ENCODE measurements around the gene MAPK9. TPM values are rescaled to one million over a fixed set of nuclear protein-coding genes. Genes with fewer than 3 reads are reported as not detected.

The MAPK9 gene
- total RNA-seq, 2 experiments from 2014 or later: 21.2 to 21.7 TPM

- H3K27me3 ChIP-seq (ENCODE audit: control insufficient read depth in 1 of 2, insufficient read depth in 2 of 2, low read length in 2 of 2): no peaks in the 10 kb centered on the region
- ATAC-seq (ENCODE audit: poor library complexity) (no peak), DNase-seq (no peak)
- H3K27me3 Mint-ChIP-seq: peaks cover 4% of the 10 kb centered on the region
- POLR2A ChIA-PET: no interaction called here
- no peaks in the 10 kb centered on the region for H3K4me1 ChIP-seq (ENCODE audit: insufficient read depth, low read length)
- no peaks in the 10 kb centered on the region for H3K9me3 ChIP-seq (ENCODE audit: control insufficient read depth in 1 of 2, insufficient read depth in 1 of 2, low read length in 2 of 2)
- H3K27ac ChIP-seq (ENCODE audit: low read depth in 1 of 2, low read length in 2 of 2): no peak overlapping the region
- H3K36me3 ChIP-seq (ENCODE audit: insufficient read depth, low read length): no peaks in the 10 kb centered on the region
- no peaks in the 10 kb centered on the region for H3K9me3 Mint-ChIP-seq
- TF ChIP-seq CTCF (IDR thresholded peaks at IDR 0.05): no peak
- H3K4me3 ChIP-seq (ENCODE audit: low read length): no peak overlapping the region
- no peaks in the 10 kb centered on the region for H3K4me1 Mint-ChIP-seq (ENCODE audit: low read depth)
- H3K4me3 Mint-ChIP-seq: no peak overlapping the region
- CTCF ChIA-PET: interaction anchor here (1.7 kb wide), 1 partner anchor 12 kb away, joined by 7 read pairs; no protein-coding TSS in a partner anchor
- intact Hi-C loops (cut with DNase I, micrococcal nuclease): no loop called here
- no peak overlapping the region for H3K27ac Mint-ChIP-seq
- H3K36me3 Mint-ChIP-seq (ENCODE audit: low read depth): no peaks in the 10 kb centered on the region
These were observed 12.1 kb upstream of the MAPK9 start for GRCh38 chr5:180304016-180304292.

DNA sequence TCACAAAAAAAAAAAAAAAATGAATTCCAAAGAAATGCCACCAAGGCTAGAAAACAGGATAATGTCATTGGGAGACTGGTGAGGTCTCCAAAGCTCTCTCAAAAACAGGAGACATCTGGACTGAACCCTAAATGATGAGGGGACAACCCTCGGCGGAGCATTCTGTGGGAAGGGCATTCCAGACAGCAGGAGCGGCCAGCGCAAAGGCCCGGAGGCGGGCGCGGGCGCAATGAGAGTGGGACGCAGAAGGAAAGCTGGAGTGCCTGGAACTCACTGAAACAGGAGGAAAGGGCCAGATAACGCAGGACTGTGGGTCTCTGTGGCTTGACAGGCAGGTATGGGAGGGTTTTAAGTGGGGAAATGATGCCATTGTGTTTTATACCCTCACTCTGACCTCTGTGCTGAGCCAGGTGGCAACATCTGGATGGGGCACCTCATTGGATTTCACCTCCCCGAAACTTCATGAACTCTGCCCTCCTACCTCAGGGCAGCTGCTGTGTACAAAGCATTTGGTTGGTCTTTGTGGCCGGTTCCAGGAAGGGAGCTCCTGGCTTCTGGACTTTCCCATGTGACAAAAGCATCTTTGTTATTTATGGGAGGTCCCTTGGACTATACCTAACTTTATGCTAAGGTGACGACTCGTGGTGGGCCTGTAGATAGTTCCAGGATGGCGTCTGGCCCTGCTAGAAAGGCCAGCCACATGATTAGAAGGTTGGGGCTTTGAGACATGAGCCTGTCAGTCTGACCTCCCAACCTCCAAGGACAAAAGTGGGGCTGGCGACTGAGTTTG lies 11.5 kb upstream of the MAPK9 start:
- no peak overlapping the region for H3K4me3 ChIP-seq (ENCODE audit: low read length)
- POLR2A ChIA-PET: no interaction called here
- no peak overlapping the region for H3K27ac Mint-ChIP-seq
- intact Hi-C loops (cut with DNase I, micrococcal nuclease): no loop called here
- H3K4me3 Mint-ChIP-seq: no peak overlapping the region
- DNase-seq (no peak), ATAC-seq (ENCODE audit: poor library complexity) (no peak)
- no peaks in the 10 kb centered on the region for H3K9me3 ChIP-seq (ENCODE audit: control insufficient read depth in 1 of 2, insufficient read depth in 1 of 2, low read length in 2 of 2)
- no peak for TF ChIP-seq CTCF (IDR thresholded peaks at IDR 0.05)
- no peaks in the 10 kb centered on the region for H3K36me3 ChIP-seq (ENCODE audit: insufficient read depth, low read length)
- no peaks in the 10 kb centered on the region for H3K9me3 Mint-ChIP-seq
- no peaks in the 10 kb centered on the region for H3K36me3 Mint-ChIP-seq (ENCODE audit: low read depth)
- CTCF ChIA-PET: interaction anchor here (1.7 kb wide), 1 partner anchor 12 kb away, joined by 7 read pairs; no protein-coding TSS in a partner anchor
- H3K4me1 ChIP-seq (ENCODE audit: insufficient read depth, low read length): no peaks in the 10 kb centered on the region
- no peaks in the 10 kb centered on the region for H3K27me3 ChIP-seq (ENCODE audit: control insufficient read depth in 1 of 2, insufficient read depth in 2 of 2, low read length in 2 of 2)
- no peaks in the 10 kb centered on the region for H3K4me1 Mint-ChIP-seq (ENCODE audit: low read depth)
- no peak overlapping the region for H3K27ac ChIP-seq (ENCODE audit: low read depth in 1 of 2, low read length in 2 of 2)
- peaks cover 4% of the 10 kb centered on the region for H3K27me3 Mint-ChIP-seq

GRCh38 chr5:180302256-180302655 lies 10.4 kb upstream of the MAPK9 start:
- Histone ChIP-seq H3K4me1 (ENCODE audit: insufficient read depth, low read length) (no peaks in the 10 kb centered on the region), H3K9me3 (ENCODE audit: control insufficient read depth in 1 of 2, insufficient read depth in 1 of 2, low read length in 2 of 2) (no peaks in the 10 kb centered on the region), H3K27ac (ENCODE audit: low read depth in 1 of 2, low read length in 2 of 2) (no peak overlapping the region), H3K36me3 (ENCODE audit: insufficient read depth, low read length) (no peaks in the 10 kb centered on the region), H3K27me3 (ENCODE audit: control insufficient read depth in 1 of 2, insufficient read depth in 2 of 2, low read length in 2 of 2) (no peaks in the 10 kb centered on the region), H3K4me3 (ENCODE audit: low read length) (no peak overlapping the region)
- DNase-seq (no peak), ATAC-seq (ENCODE audit: poor library complexity) (no peak)
- Mint-ChIP-seq H3K27me3 (peaks cover 7% of the 10 kb centered on the region), H3K36me3 (ENCODE audit: low read depth) (no peaks in the 10 kb centered on the region), H3K27ac (no peak overlapping the region), H3K4me3 (no peak overlapping the region), H3K9me3 (no peaks in the 10 kb centered on the region), H3K4me1 (ENCODE audit: low read depth) (no peaks in the 10 kb centered on the region)
- CTCF ChIA-PET: no interaction called here
- no peak for TF ChIP-seq CTCF (IDR thresholded peaks at IDR 0.05)
- POLR2A ChIA-PET: no interaction called here
- intact Hi-C loops (cut with DNase I, micrococcal nuclease): no loop called here

All from CD4-positive, alpha-beta T cell (primary cell).